Activated CD4-positive, alpha-beta T cell treated with anti-CD3 and anti-CD28 coated beads for 48 hours (primary cell): ENCODE data around the gene CHCHD6.
A peak's percentile ranks its signal among the peaks of the same experiment; 100 is the strongest.

Experiments
- DNase-seq: peaks from one replicate; pipeline ENCODE4 v3.0.0-alpha.2; 2020

CHCHD6 gene

GRCh38 chr3:126668450-126669401 is 35.3 kb upstream of the CHCHD6 start:
- no peak for DNase-seq

GRCh38 chr3:126671521-126671920 is 32.5 kb upstream of the CHCHD6 start:
- DNase-seq, result no peak

- no peak for DNase-seq
Measured at GRCh38 chr3:126672340-126672739, 31.7 kb upstream of the CHCHD6 start.

GRCh38 chr3:126672741-126673140 is 31.3 kb upstream of the CHCHD6 start:
- no peak for DNase-seq

GRCh38 chr3:126676919-126677705 is 26.9 kb upstream of the CHCHD6 start:
- DNase-seq, result no peak

- no peak for DNase-seq
Measured at GRCh38 chr3:126677862-126678503, 26.1 kb upstream of the CHCHD6 start.

GRCh38 chr3:126678693-126679317 is 25.2 kb upstream of the CHCHD6 start:
- DNase-seq, result no peak

- peak; percentile 88 for DNase-seq
Measured at GRCh38 chr3:126679318-126679751, 24.7 kb upstream of the CHCHD6 start.

- no peak for DNase-seq
Measured at GRCh38 chr3:126679831-126680666, 24.0 kb upstream of the CHCHD6 start.

- DNase-seq, result no peak
Measured at GRCh38 chr3:126680667-126681055, 23.4 kb upstream of the CHCHD6 start.

- no peak for DNase-seq
Measured at GRCh38 chr3:126682009-126682408, 22.0 kb upstream of the CHCHD6 start.

- no peak for DNase-seq
Measured at GRCh38 chr3:126683069-126683468, 21.0 kb upstream of the CHCHD6 start.

GRCh38 chr3:126684218-126684751 is 19.8 kb upstream of the CHCHD6 start:
- DNase-seq, result no peak

GRCh38 chr3:126685021-126685420 is 19.0 kb upstream of the CHCHD6 start:
- DNase-seq, result no peak

- DNase-seq, result no peak
Measured at GRCh38 chr3:126685493-126685892, 18.5 kb upstream of the CHCHD6 start.

- no peak for DNase-seq
Measured at GRCh38 chr3:126691765-126692164, 12.3 kb upstream of the CHCHD6 start.

- no peak for DNase-seq
Measured at GRCh38 chr3:126692858-126693257, 11.2 kb upstream of the CHCHD6 start.

- no peak for DNase-seq
Measured at GRCh38 chr3:126693921-126694320, 10.1 kb upstream of the CHCHD6 start.

- no peak for DNase-seq
Measured at GRCh38 chr3:126696701-126697267, 7.3 kb upstream of the CHCHD6 start.

GRCh38 chr3:126699011-126699410 is 5.0 kb upstream of the CHCHD6 start:
- no peak for DNase-seq
